ENCODE results near the gene BCL2L15. TPM values are rescaled to one million over a fixed set of nuclear protein-coding genes. Genes with fewer than 3 reads are reported as not detected.

The BCL2L15 gene
- total and polyA plus RNA-seq, 2 of the 13 experiments (the other 11 are each of a cell fraction or from before 2014, with no cell fraction given): 0.03 to 0.27 TPM

DNA sequence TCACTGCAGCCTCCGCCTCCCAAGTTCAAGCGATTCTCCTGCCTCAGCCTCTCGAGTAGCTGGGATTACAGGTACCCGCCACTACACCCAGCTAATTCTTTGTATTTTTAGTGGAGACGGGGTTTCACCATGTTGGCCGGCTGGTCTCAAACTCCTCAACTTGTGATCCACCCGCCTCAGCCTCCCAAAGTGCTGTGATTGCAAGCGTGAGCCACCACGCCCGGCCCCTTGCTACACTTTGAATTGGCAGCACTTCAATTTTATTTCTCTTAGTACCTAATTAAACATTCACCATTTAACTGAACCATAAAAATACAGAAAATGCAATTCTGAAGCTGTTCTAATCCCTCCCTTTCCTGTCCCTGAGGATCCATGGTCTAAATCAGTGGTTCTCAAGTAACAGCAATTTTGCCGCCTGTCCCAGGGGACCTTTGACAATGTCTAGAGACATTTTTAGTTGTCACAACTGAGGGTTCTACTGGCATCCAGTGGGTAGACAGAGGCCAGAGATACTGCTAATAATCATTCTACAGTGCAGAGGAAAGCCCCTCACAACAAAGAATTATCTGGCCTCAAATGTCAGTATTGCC is 4.3 kb upstream of the BCL2L15 start (continued):
- TF ChIP-seq, protein P1, sequence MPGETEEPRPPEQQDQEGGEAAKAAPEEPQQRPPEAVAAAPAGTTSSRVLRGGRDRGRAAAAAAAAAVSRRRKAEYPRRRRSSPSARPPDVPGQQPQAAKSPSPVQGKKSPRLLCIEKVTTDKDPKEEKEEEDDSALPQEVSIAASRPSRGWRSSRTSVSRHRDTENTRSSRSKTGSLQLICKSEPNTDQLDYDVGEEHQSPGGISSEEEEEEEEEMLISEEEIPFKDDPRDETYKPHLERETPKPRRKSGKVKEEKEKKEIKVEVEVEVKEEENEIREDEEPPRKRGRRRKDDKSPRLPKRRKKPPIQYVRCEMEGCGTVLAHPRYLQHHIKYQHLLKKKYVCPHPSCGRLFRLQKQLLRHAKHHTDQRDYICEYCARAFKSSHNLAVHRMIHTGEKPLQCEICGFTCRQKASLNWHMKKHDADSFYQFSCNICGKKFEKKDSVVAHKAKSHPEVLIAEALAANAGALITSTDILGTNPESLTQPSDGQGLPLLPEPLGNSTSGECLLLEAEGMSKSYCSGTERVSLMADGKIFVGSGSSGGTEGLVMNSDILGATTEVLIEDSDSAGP (CRISPR knock-in tag; IDR thresholded peaks at IDR 0.05; ENCODE audit: borderline replicate concordance): no peak
- TF ChIP-seq ZNF644 (CRISPR knock-in tag; IDR thresholded peaks at IDR 0.05; ENCODE audit: low read depth) (no peak), ZNF10 (CRISPR knock-in tag; IDR thresholded peaks at IDR 0.05; ENCODE audit: borderline replicate concordance, low read depth) (no peak)

- no peak overlapping the region for H2AFZ ChIP-seq (ENCODE audit: low read length)
- H3K79me2 ChIP-seq (ENCODE audit: insufficient read depth, low read length): no peaks in the 10 kb centered on the region
- H3K4me3 ChIP-seq (replicated peaks in 1 of 3; ENCODE audit: insufficient read depth in 1 of 3, low read depth in 2 of 3, low read length in 3 of 3): no peak overlapping the region
- no peaks in the 10 kb centered on the region for H4K20me1 ChIP-seq (ENCODE audit: insufficient read depth, low read length)
- no peaks in the 10 kb centered on the region for H3K27me3 ChIP-seq (ENCODE audit: control insufficient read depth in 1 of 2, insufficient read depth in 2 of 2, low read length in 2 of 2)
- H3K36me3 ChIP-seq (replicated peaks in 1 of 2; ENCODE audit: control insufficient read depth in 1 of 2, insufficient read depth in 2 of 2, low read length in 2 of 2): peaks cover under 1 to 7% of the 10 kb centered on the region in 2 experiments; a peak in 2 of 5 replicates
- CTCF ChIA-PET (ENCODE audit: low intra/inter-chr PET ratio, low total read pairs): no interaction called here
- ATAC-seq (no peak), FAIRE-seq (no peak), DNase-seq (ENCODE audit: low spot score) (no peak)
- no peaks in the 10 kb centered on the region for H3K4me1 ChIP-seq (ENCODE audit: insufficient read depth, low read length)
- intact Hi-C loops (cut with micrococcal nuclease; ENCODE audit: unreplicated experiment): no loop called here
- POLR2A ChIA-PET: no interaction called here
- H3K4me2 ChIP-seq (ENCODE audit: low read depth, low read length): no peak overlapping the region
- no peaks in the 10 kb centered on the region for H3K9me3 ChIP-seq (ENCODE audit: low read length)
- H3K27ac ChIP-seq (ENCODE audit: extremely low read length, insufficient read depth, low read length): no peak overlapping the region
- BruUV-seq (replicated peaks): no TSS peak
- 34% methylated on average over 2 of the region's 2 CpGs for WGBS (ENCODE audit: low lambda C conversion rate)
- in situ Hi-C loops (cut with HindIII; ENCODE audit: extremely low pct_ligation_motif_present, low pct_unique_long_range_greater_than_20kb): no loop called here
- H3K9ac ChIP-seq (ENCODE audit: insufficient read depth, low read depth, low read length): no peak overlapping the region
- TF ChIP-seq THAP11 (CRISPR knock-in tag; IDR thresholded peaks at IDR 0.05) (no peak), ZNF816 (CRISPR knock-in tag; IDR thresholded peaks at IDR 0.05; ENCODE audit: borderline replicate concordance) (no peak), ZNF329 (CRISPR knock-in tag; IDR thresholded peaks at IDR 0.05; ENCODE audit: low read depth) (no peak), ZNF501 (CRISPR knock-in tag; IDR thresholded peaks at IDR 0.05) (no peak), HMGXB3 (CRISPR knock-in tag; IDR thresholded peaks at IDR 0.05; ENCODE audit: borderline replicate concordance) (no peak), USF2 (IDR thresholded peaks at IDR 0.05; ENCODE audit: low read depth, low read length) (no peak), USF2 (CRISPR knock-in tag; IDR thresholded peaks at IDR 0.05; ENCODE audit: borderline replicate concordance) (no peak), ZNF350 (CRISPR knock-in tag; IDR thresholded peaks at IDR 0.05; ENCODE audit: borderline replicate concordance, low read depth) (no peak), CC2D1A (CRISPR knock-in tag; IDR thresholded peaks at IDR 0.05) (no peak), ZFP36L2 (CRISPR knock-in tag; IDR thresholded peaks at IDR 0.05) (no peak), ELF1 (CRISPR knock-in tag; IDR thresholded peaks at IDR 0.05) (no peak), MTA3 (CRISPR knock-in tag; IDR thresholded peaks at IDR 0.05) (no peak), ZNF766 (CRISPR knock-in tag; IDR thresholded peaks at IDR 0.05; ENCODE audit: borderline replicate concordance) (no peak)
These were observed 3.4 kb upstream of the BCL2L15 start for GRCh38 chr1:113890816-113891215.

All from HepG2 (cell line).